Endothelial cell of umbilical vein (primary cell): Measurements from ENCODE around the gene C9orf72. TPM values are rescaled to one million over a fixed set of nuclear protein-coding genes. Genes with fewer than 3 reads are reported as not detected.

ENCODE experiments used
- BruUV-seq: library from RNA; stranded (reverse); fragments of 400-500 nt; replicated peaks from 2 replicates; lab custom pipeline; 2021; lab: Mats Ljungman, UMichigan
- CTCF ChIA-PET: fragments of 300-600, 350-600 bp; sonication (Branson Sonifier 250); formaldehyde crosslinking; loops from one replicate; lab custom pipeline; 2021; ENCODE audit warnings: antibody characterized with exemption, inconsistent platforms; lab: Charles Lee
- POLR2A ChIA-PET: fragments of 300-600, 350-600 bp; sonication (Branson Sonifier 250); formaldehyde crosslinking; loops from one replicate; lab custom pipeline; 2021; ENCODE audit warnings: antibody characterized with exemption, inconsistent platforms; lab: Charles Lee
- DNase-seq: peaks from one replicate; pipeline ENCODE4 v3.0.0-alpha.2; 2011; ENCODE audit warnings: low read depth, low spot score
- FAIRE-seq: peaks from 2 replicates; lab custom pipeline; 2011; peaks lifted over from hg19 to GRCh38; lab: Jason Lieb, UNC
- H2AFZ ChIP-seq: 2 replicates; pipeline ENCODE4 v1.6.0; 2012; ENCODE audit warnings: low read depth, low read length, control low read depth, inconsistent platforms
- H3K27ac ChIP-seq: 2 replicates; pipeline ENCODE4 v1.5.1; 2011; ENCODE audit warnings: low read depth, mild to moderate bottlenecking, control low read depth, low read length, moderate library complexity; ENCODE audit not compliant: insufficient read depth
- H3K27me3 ChIP-seq, 2 experiments: 2 replicates each; pipeline versions ENCODE4 v1.6.0 to v1.6.1; 2011; ENCODE audit warnings: low read length in 2 of 2, mixed read lengths in 1 of 2; ENCODE audit not compliant: control insufficient read depth in 2 of 2, insufficient read depth in 2 of 2
- H3K36me3 ChIP-seq, 2 experiments: 2 replicates in 1 of 2; 3 replicates in 1 of 2; pipeline ENCODE4 v1.5.1; 2011; ENCODE audit warnings: low read length in 2 of 2, mild to moderate bottlenecking in 1 of 2, moderate library complexity in 1 of 2; ENCODE audit not compliant: control insufficient read depth in 2 of 2, insufficient read depth in 2 of 2; ENCODE audit errors: extremely low read depth in 1 of 2
- H3K4me1 ChIP-seq: 3 replicates; pipeline ENCODE4 v1.5.1; 2011; ENCODE audit warnings: mild to moderate bottlenecking, low read length; ENCODE audit not compliant: control insufficient read depth, insufficient read depth; ENCODE audit errors: extremely low read depth
- H3K4me2 ChIP-seq: 2 replicates; pipeline ENCODE4 v1.6.1; 2011; ENCODE audit warnings: low read length, control low read depth, mixed read lengths; ENCODE audit not compliant: insufficient read depth
- H3K4me3 ChIP-seq, 3 experiments: fragments of 200-600 bp in 1 of 3; sonication (generic), shearing (Covaris generic) in 1 of 3; replicated peaks in 1 of 3; 2 replicates each; pipeline ENCODE4 v1.5.1; 2011 to 2016; ENCODE audit warnings: control low read depth in 3 of 3, low read length in 3 of 3, mild to moderate bottlenecking in 2 of 3, inconsistent platforms in 1 of 3, low read depth in 1 of 3, moderate library complexity in 1 of 3; ENCODE audit not compliant: insufficient read depth in 1 of 3
- H3K79me2 ChIP-seq: 2 replicates; pipeline ENCODE4 v1.6.0; 2012; ENCODE audit warnings: low read length, inconsistent platforms; ENCODE audit not compliant: control insufficient read depth, insufficient read depth
- H3K9ac ChIP-seq: replicated peaks from 2 replicates; pipeline ENCODE3; 2011; ENCODE audit warnings: low read length, control low read depth; ENCODE audit not compliant: insufficient read depth; ENCODE audit errors: extremely low read depth
- H3K9me1 ChIP-seq: replicated peaks from 3 replicates; pipeline ENCODE4 v1.6.0; 2011; ENCODE audit warnings: mild to moderate bottlenecking, low read length; ENCODE audit not compliant: control insufficient read depth, insufficient read depth; ENCODE audit errors: extremely low read depth
- H3K9me3 ChIP-seq: replicated peaks from 2 replicates; pipeline ENCODE4 v1.5.1; 2012; ENCODE audit warnings: low read length, inconsistent platforms; ENCODE audit not compliant: control insufficient read depth, insufficient read depth
- H4K20me1 ChIP-seq: replicated peaks from 2 replicates; pipeline ENCODE3; 2011; ENCODE audit warnings: mild to moderate bottlenecking, low read length; ENCODE audit not compliant: control insufficient read depth, insufficient read depth; ENCODE audit errors: extremely low read depth
- EZH2 ChIP-seq: IDR thresholded peaks from 2 replicates; pipeline ENCODE4 v1.6.1; 2012; ENCODE audit warnings: borderline replicate concordance, low read depth, mild to moderate bottlenecking, moderate library complexity, low read length, inconsistent platforms; ENCODE audit not compliant: severe bottlenecking
- FOS ChIP-seq: IDR thresholded peaks from 2 replicates; pipeline ENCODE4 v1.6.1; 2011; ENCODE audit warnings: mild to moderate bottlenecking, low read length, moderate library complexity, borderline replicate concordance; ENCODE audit not compliant: insufficient read depth
- GATA2 ChIP-seq: IDR thresholded peaks from 2 replicates; pipeline ENCODE4 v1.7.0; 2011; ENCODE audit warnings: low read depth, mild to moderate bottlenecking, moderate library complexity, mixed read lengths, low read length; ENCODE audit not compliant: insufficient read length, insufficient read depth
- JUN ChIP-seq: IDR thresholded peaks from 2 replicates; pipeline ENCODE4 v1.6.1; 2011; ENCODE audit warnings: borderline replicate concordance, low read depth; ENCODE audit not compliant: insufficient read length, insufficient read depth
- MYC ChIP-seq: IDR thresholded peaks from one replicate; pipeline ENCODE4 v1.6.1; 2011; ENCODE audit warnings: mild to moderate bottlenecking, low read depth, low read length
- POLR2A ChIP-seq: IDR thresholded peaks from 2 replicates; pipeline ENCODE4 v1.6.1; 2012; ENCODE audit warnings: low read depth, mild to moderate bottlenecking, control low read depth, low read length
- POLR2AphosphoS5 ChIP-seq: IDR thresholded peaks from 2 replicates; pipeline ENCODE4 v1.6.1; 2012; ENCODE audit warnings: low read depth, mild to moderate bottlenecking, control low read depth, low read length, moderate library complexity; ENCODE audit not compliant: insufficient read depth
- dilution Hi-C: fragments of 300-500 bp; cut with MboI; formaldehyde crosslinking; loops from one replicate; pipeline ENCODE4 v1.15.0; 2019; ENCODE audit warnings: low sequenced_read_pairs; ENCODE audit not compliant: extremely low pct_ligation_motif_present
- intact Hi-C: fragments of 100-400 bp; cut with micrococcal nuclease; formaldehyde crosslinking; loops from one replicate; pipeline ENCODE4 v1.10.0; 2022
- polyA plus RNA-seq, 4 experiments: library from polyadenylated mRNA; depleted of rRNA in 3 of 4; stranded (reverse) in 3 of 4; unstranded in 1 of 4; fragments of >200 nt; gene quantifications; 2 replicates each; pipeline versions ENCODE4 v1.2.1 to v1.2.3, GENCODE V29; 2011 to 2012; ENCODE audit warnings: missing spikeins in 1 of 4
- total RNA-seq: library from RNA; stranded (reverse); gene quantifications from 2 replicates; pipeline ENCODE4 v1.2.3, GENCODE V29; 2021
- TF ChIP-seq, protein P1 (sequence below): IDR thresholded peaks from 2 replicates; pipeline ENCODE4 v1.6.1; 2011; ENCODE audit not compliant: insufficient read depth, insufficient read length

Gene C9orf72
- total and polyA plus RNA-seq, 2 donors (not counting 3 experiments of a cell fraction or from before 2014, with no cell fraction given): 2.7 to 7.3 TPM

- CTCF ChIA-PET: interaction anchor here (0.8 to 1.3 kb wide), 3 partner anchors 9 to 181 kb away, joined by 3 to 6 read pairs (median 3); no protein-coding TSS in a partner anchor
- intact Hi-C loops: no loop called here
- dilution Hi-C loops: loop anchor here (25.0 kb wide), 1 partner anchor 177 kb away; no protein-coding TSS in a partner anchor
Measured at GRCh38 chr9:27514551-27514950, 58.7 kb downstream of the C9orf72 start.

DNA sequence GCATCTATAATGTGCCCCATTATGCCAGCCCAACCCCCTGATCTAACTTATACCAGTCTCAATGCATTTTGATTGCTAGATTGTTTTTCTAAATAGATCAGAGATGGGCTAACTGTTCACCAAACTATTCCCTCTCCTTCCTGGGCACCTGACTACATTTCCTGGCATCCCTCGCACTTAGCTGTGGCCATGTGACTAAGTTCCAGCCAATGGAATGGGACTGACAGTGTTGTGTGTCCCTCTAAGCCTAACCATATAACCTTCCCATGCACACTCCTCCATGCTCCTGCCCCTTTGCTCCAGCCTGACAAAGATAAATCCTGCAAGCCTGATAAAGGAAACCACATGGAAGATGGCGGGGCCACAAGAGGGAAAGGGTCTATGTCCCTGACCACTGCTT is 61.5 kb downstream of the C9orf72 start:
- peaks cover 0 to 3% of the 10 kb centered on the region in 2 experiments for H3K27me3 ChIP-seq
- POLR2A ChIA-PET: no interaction called here

More at GRCh38 chr9:27514551-27514950, 58.7 kb downstream of the C9orf72 start:
- DNase-seq: no peak
- Histone ChIP-seq H3K79me2 (no peaks in the 10 kb centered on the region), H2AFZ (no peak overlapping the region), H3K27me3 (peaks cover 0 to 3% of the 10 kb centered on the region in 2 experiments), H3K4me1 (no peaks in the 10 kb centered on the region), H3K27ac (no peak overlapping the region), H3K4me3 (no peak overlapping the region), H3K9me3 (no peaks in the 10 kb centered on the region), H3K9ac (no peak overlapping the region), H3K36me3 (no peaks in the 10 kb centered on the region), H3K9me1 (no peaks in the 10 kb centered on the region), H4K20me1 (no peaks in the 10 kb centered on the region), H3K4me2 (no peak overlapping the region)
- FAIRE-seq: no peak
- no TSS peak for BruUV-seq
- TF ChIP-seq FOS (no peak), JUN (no peak), POLR2AphosphoS5 (no peak)
- POLR2A ChIA-PET: no interaction called here

More for the DNA sequence above, 61.5 kb downstream of the C9orf72 start:
- no peak overlapping the region for H3K27ac ChIP-seq
- FAIRE-seq (no peak), DNase-seq (no peak)
- H3K9me3 ChIP-seq: no peaks in the 10 kb centered on the region
- H2AFZ ChIP-seq: no peak overlapping the region
- no peaks in the 10 kb centered on the region for H4K20me1 ChIP-seq
- BruUV-seq: no TSS peak
- H3K9me1 ChIP-seq: no peaks in the 10 kb centered on the region
- TF ChIP-seq JUN (no peak), EZH2 (no peak), GATA2 (no peak), POLR2AphosphoS5 (no peak), POLR2A (no peak), MYC (no peak)
- TF ChIP-seq, protein P1, sequence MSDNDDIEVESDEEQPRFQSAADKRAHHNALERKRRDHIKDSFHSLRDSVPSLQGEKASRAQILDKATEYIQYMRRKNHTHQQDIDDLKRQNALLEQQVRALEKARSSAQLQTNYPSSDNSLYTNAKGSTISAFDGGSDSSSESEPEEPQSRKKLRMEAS: no peak
- intact Hi-C loops: no loop called here
- no peaks in the 10 kb centered on the region for H3K36me3 ChIP-seq
- no peak overlapping the region for H3K4me2 ChIP-seq
- no peak overlapping the region for H3K9ac ChIP-seq
- CTCF ChIA-PET: no interaction called here
- dilution Hi-C loops: loop anchor here (25.0 kb wide), 1 partner anchor 174 kb away; no protein-coding TSS in a partner anchor
- no peaks in the 10 kb centered on the region for H3K79me2 ChIP-seq
- H3K4me1 ChIP-seq: no peaks in the 10 kb centered on the region
- H3K4me3 ChIP-seq: no peak overlapping the region
